ENCODE data around the gene CASP5. TPM values are rescaled to one million over a fixed set of nuclear protein-coding genes. Genes with fewer than 3 reads are reported as not detected.
"Not testable (repeated sequence)": the region's sequence is repeated elsewhere in the genome, so short reads cannot be mapped to it uniquely, and the experiment has no call there.

Gene CASP5
- total RNA-seq, 2 experiments from 2014 or later = not detected

DNA sequence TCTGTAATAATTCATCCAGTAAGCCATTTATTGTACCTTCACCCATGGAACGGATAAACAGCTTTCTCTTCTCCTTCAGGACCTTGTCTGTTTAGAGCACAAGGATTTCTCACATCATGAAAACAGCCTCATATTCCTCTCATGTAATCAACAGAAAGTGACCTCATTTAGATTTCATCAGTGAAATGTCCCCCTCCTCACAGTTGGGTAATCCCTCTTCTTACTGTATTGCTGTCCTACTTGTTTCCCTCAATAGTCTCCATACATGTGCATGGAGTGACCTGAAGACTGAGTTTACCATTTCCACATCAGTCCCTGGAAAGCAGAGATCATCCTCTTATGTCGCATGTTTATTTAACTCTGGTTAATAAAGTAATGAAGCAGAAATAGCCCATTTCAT is 11.4 kb upstream of the CASP5 start:
- CTCF ChIA-PET = interaction anchor here (1.0 kb wide), 1 partner anchor 30 kb away, joined by 3 read pairs; no protein-coding TSS in a partner anchor
- POLR2A ChIA-PET = not testable (repeated sequence)

DNA sequence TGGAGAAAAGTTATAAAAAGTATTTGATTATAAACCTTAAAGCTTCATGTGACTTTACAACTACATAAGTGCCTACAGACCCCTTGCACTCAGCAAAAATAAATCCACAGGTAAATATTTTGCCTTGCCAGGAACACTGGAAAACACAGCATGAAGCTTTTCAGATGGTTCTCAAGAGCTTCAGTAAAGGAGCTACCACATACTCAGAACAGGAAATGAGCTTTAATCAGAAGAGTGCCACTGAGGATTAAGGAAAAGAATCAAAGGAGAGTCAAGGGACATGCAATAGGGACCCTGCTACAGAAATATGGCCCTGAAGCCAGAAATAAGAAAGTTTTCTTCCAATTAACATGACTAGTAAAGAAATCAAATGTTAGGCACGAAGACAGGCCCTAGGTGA is 10.8 kb upstream of the CASP5 start:
- POLR2A ChIA-PET = interaction anchor here (0.7 kb wide), 1 partner anchor 166 kb away, joined by 3 read pairs; no protein-coding TSS in a partner anchor
- CTCF ChIA-PET = interaction anchor here (1.0 kb wide), 1 partner anchor 31 kb away, joined by 3 read pairs; no protein-coding TSS in a partner anchor

DNA sequence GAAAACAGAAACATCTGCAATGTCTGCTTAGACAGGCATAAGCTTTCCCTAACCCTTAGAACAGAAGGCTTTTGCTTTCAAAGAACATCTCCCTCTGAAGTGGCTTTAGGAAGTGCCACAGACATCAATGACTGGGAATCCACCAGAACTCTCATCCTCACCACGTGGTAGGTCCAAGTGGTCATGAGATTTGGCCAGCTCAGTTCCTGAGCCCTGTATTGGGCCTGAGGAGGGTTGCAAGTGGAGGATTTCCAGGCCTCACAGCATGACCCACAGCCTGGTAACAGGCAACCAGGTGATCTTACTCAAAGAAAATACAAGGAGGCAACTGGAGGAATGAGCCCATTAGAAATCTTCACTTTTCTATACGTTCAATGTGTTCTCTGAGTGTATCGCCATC is 10.4 kb upstream of the CASP5 start:
- ChIA-PET POLR2A (interaction anchor here (0.7 kb wide), 1 partner anchor 166 kb away, joined by 3 read pairs; no protein-coding TSS in a partner anchor), CTCF (interaction anchor here (1.0 kb wide), 1 partner anchor 31 kb away, joined by 3 read pairs; no protein-coding TSS in a partner anchor)

DNA sequence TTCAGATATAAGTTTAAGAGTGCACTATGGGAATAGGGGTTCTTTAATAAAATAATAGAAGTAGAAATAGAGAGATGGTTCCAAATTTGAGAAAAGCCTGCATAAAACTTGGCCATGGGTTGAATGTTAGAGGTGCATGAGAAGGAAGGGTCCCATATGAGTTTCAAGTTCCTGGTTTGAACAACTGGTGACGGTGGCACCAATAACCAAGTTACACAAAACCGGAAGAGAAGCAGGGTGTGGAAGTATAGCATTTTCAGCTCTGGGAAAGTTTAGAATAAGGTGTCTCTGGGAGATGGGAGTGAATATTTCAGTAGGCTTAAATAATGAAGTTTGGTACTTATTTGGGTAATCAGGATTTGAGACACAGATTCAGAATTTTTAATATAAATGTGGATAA is 9.5 kb upstream of the CASP5 start:
- ChIA-PET CTCF (no interaction called here), POLR2A (no interaction called here)

DNA sequence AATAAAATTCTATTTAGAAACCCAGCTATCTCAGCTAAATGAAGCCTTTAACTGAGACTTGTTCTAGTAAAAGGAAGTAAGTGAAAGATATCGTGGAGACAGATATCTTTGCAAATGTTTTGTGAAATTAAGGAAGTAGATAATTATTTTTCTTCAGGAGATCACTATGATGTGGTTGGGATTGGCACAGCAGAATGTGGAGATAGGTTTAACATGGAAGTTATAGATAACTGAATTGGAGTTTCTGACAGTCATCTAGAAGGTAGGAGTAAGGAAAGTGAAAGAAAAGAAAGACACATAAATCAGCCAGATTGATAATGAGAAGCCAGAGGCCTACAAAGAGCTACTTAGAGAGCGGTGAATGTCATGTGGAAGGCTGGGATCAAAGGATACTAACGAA is 4.7 kb upstream of the CASP5 start:
- ChIA-PET CTCF (no interaction called here), POLR2A (no interaction called here)

DNA sequence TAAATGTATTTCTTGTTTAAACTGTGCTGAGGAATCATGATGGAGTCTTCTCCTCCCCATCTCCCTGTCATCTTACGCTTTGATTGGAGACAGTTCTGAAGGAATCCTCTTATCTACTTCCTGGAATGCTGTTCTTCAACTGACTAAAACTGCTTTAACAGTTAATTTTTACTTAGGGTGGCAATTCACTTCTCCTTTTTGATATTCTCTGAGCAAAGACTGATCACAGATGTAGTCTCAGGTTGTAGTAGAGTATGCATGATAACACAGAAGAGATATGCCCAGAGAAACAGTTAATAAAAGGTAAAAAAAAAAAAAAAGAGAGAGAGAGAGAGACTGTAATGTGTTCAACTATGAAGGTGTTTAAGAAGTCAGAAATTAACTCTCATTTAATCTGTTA is 1.4 kb upstream of the CASP5 start:
- ChIA-PET POLR2A (no interaction called here), CTCF (no interaction called here)

DNA sequence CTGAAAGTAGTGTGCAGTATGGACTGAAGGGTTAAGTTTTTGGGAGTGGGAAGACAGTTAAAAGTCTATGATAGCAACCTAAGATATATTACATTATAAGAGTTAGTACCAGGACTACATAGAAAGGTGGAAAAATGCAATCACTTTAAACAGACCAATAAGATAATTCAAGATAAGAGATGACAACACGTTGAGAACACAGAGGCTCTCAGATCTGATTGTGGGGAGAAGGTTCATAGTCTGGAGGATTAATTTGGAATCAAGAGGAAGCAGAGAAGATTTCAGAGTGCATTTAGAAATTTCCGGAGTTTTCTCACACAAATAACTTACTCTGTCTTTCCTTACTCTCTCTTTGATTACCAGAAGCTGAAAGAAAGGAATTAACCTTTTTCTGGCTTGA is 441 bp downstream of the CASP5 start:
- CTCF ChIA-PET = no interaction called here
- POLR2A ChIA-PET = no interaction called here

DNA sequence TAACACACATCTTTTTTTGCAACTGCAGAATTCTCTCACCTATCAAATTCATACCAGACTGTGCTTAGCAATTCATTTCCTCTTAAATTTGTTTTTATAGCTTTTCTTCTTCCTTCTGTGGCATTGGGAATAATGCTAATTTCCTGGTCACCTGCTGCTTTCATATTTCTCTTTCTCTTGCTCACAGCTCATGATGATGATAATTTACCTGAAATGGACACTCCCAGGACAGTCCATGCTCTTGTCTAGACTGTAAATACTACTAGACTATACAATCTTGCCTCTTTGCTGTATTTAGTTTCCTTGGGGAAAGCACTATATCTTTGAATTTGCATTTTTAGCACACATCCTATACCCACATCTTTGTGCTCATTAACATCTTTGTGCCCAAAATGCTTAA is 15.5 kb downstream of the CASP5 start:
- ChIA-PET POLR2A (no interaction called here), CTCF (no interaction called here)

DNA sequence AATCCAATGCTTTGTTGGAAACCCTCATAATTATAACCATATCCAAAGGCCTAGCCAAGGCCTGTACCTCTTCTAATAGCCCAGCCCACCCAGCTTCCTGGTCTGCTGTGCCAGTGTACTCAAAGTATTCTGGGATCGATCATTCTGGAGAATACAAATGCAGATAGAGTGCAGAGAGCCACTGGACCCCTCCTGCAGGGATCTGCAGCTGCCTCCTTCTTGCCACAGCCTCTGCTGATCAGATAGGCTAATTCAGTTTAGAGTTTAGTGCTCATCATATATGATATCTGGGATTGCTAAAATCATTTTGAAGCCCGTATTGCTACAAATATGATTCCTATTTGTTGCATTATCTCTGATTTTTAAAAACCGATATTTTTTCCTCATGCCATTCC is 17.5 kb downstream of the CASP5 start:
- CTCF ChIA-PET = no interaction called here
- POLR2A ChIA-PET = no interaction called here

DNA sequence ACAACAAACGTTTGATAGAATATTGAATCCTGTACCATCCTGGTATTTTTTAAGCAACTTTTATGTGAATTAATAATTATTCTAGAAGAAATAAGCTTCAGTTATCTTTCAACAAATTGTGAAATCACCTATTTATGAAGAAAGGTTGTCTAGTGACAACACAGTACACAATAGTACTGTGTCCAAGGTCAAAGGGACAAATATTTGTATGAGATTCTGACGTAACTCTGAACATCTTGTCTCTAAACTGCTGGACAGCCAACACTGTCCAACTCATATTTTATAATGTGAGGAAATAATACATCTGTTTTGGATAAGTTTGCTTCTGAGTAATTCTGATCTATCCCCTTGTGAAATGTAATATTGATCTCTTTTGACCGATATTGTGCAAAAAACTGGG is 18.9 kb downstream of the CASP5 start:
- POLR2A ChIA-PET = no interaction called here
- CTCF ChIA-PET = no interaction called here

DNA sequence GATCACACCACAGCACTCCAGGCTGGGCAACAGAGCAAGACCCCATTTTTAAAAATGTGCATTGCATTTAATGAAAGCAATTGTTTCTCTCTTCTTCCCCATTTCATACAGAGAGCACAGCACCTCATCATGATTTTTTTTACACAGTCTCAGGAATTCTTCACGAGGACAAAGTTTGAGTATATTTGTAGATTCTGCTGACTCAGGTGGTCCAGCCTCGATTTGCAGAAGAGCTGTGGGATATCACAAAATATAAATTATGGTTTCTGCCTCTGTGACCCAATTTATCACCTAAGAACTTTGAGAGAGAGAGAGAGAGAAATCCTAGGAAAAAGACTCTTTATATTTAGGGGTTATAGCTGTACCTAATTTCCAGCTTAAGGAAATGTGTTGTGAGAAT is 19.8 kb downstream of the CASP5 start:
- POLR2A ChIA-PET = no interaction called here
- CTCF ChIA-PET = no interaction called here

DNA sequence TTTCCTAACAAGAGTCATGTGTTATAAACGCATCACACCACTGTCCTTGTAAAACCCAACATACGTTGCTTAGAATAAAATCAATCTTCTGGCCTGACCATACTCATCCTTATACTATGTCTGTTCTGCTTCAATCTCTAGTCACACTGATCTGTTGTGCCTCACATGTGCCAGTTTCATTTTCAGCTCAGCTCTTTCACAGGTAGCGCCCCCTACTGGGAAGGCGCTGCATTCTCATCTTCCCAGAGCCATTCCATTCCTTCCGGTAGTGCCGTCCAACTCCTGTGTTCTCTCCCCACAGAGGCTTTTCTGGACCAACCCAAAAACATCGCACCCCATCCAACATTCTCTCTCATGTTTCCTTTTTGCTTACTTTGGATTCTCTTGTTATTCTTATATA is 22.2 kb downstream of the CASP5 start:
- POLR2A ChIA-PET = no interaction called here
- CTCF ChIA-PET = interaction anchor here (1.1 kb wide), 1 partner anchor 55 kb away, joined by 3 read pairs; no protein-coding TSS in a partner anchor

DNA sequence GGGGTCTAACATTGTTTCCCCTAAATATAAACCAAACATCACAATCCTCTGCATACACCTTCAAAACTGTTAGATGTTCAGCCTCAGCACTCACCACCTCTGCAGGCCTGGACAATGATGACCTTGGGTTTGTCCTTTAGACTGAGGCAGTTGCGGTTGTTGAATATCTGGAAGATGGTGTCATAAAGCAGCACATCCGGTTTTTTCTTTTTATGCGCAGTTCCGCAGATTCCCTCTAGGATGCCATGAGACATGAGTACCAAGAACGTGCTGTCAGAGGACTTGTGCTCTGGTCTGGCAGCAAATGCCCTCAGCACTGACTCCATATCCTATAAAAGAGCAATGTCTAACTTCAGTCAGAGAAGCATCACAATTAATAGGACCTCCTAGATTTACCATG is 22.8 kb downstream of the CASP5 start:
- CTCF ChIA-PET = no interaction called here
- POLR2A ChIA-PET = no interaction called here

DNA sequence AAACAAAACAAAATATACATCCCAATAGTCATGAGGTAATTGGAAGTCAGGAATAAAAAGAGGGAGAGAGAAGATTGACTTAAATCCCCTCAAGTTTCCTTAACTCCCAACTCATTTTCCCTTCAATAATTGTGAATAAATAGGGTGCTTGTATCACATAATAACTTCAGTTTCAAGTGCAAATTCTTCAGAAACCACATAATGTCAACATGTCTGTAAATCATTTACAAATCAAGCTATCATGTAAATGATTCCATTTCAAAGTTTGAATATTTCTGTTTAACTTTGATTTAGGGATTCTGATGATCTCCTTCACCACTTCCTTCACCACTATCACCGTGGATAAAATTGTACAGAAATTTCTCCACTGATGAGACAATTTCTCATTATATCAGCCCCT is 23.2 kb downstream of the CASP5 start:
- ChIA-PET CTCF (no interaction called here), POLR2A (no interaction called here)

DNA sequence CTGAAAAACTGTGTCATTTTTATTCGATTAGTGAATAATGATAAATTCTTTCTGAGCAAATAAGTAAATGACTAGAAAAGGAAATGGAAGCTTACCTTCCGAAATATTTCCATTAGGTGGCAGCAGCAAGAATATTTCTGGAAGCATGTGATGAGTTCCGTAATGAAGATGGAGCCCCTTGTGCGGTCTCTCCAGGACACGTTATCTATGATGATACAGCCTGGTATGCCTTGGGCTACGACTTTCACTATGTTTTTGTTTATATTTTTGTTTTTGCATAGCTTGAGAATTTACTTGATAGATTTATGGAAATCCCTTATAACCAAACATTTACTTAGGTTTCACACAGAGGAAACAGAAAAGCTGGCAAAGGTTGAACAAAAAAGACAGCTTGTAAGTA is 25.7 kb downstream of the CASP5 start:
- POLR2A ChIA-PET = no interaction called here
- CTCF ChIA-PET = no interaction called here

DNA sequence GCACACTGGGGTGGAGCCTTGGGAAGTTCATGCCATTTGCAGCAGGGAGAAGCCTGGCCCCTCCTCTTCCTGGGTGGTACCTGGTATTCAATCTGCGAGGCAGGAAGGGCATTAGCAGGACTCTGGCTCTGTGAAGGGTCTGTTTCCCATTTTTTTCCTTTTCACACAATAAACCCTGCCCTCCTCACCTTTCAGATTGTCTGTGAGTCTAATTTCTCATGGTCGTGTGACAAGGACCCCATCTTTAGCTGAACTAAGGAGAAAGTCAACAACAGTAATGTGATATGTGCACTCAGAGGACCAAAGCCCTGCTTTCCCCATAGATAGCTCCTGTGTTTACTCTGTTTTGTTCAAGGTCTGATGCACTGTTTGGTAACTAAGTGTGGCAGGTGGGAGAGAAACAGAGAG is 28.0 kb downstream of the CASP5 start:
- POLR2A ChIA-PET = no interaction called here
- CTCF ChIA-PET = no interaction called here

DNA sequence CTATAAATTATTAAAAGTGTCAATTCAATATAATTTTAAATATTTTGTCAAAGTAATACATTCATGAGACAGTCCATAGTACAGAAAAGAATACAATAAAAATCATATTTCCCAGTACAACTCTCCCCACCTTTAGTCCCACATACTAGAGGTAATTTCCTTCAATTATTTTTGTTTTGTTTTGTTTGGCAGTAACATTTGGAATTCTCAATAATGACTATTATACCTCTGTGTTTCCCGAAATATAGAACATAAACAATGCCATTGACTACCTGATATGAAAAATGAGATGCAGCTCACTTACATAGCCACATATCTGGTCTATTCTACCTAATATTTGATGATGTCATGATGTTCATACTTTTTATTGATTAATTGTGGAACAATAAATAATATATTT is 30.2 kb downstream of the CASP5 start:
- POLR2A ChIA-PET = no interaction called here
- CTCF ChIA-PET = no interaction called here

DNA sequence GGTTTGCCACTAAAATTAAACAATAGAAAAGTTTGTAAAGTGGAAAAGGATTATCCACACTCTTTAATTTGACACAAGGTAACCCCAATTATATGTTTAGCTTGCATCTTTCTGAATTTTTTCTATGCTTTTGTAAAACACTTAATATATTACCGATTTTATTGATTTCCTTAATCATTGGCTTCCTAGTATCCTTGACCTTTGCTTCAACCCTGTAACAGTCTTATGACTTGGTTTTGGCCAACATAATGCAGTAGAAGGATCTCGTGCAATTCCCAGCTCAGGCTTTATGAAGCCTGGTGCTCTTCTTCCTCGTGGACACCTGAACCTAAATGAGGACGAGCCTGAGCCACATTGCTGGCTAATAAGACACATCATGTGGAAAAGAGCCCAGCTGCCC is 31.0 kb downstream of the CASP5 start:
- POLR2A ChIA-PET = no interaction called here
- CTCF ChIA-PET = no interaction called here

DNA sequence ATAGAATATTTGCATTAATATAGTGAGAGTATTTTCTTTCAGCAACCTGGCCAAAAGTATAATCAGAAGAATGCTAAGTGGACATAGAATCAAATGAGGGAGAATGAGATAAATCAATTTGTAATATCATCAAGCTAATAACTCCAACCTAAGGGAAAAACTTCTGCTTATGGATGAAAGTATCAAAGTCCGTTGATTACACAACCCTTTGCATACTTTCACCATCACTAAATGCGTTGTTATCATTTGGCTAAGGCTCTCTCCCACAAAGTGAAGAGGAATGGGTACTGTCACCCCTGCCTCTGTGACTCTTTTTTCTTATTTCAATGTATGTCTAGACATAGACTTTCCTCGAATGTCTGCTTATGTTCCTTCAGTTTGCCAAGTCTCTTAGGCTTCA is 38.2 kb downstream of the CASP5 start:
- ChIA-PET POLR2A (no interaction called here), CTCF (no interaction called here)

DNA sequence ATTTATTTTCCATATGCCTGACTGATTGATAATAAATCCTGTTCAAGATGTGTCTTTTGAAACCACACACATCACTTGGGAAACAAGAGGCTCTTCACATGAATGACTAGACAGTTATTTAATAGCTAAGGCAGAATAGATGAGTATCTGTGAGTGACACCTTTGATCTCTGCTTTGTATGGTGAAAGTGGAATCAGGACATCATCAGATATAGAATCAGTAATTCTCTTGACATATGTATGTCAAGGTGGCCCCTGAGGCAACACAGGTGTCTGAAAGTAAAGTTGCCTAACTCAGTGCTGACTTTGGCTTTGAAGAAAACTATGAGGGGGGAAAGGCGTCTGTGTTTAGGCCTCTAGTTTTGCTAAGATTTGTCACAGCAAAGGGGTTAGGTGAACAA is 43.1 kb downstream of the CASP5 start:
- ChIA-PET POLR2A (interaction anchor here (0.6 kb wide), 1 partner anchor 570 kb away, joined by 3 read pairs; no protein-coding TSS in a partner anchor), CTCF (no interaction called here)

DNA sequence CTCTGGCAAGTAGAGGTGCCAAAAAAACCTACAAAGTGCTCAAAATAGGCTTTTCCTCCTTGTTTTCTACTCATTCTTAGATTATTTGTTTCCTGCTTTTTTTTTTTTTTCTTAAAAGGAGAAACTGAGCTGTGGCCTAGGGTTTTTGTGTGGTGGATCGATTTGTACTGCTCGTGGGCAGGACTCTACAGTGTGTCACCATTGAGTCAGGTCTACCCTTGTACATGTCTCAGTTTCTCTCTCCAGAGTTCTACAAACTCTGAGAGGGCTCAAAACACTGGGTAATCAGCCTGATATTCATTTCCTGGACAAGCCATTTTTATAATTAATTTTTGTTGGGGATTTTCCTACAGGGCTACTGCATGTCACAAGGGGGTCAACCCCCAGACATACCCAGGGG is 49.4 kb downstream of the CASP5 start:
- CTCF ChIA-PET = no interaction called here
- POLR2A ChIA-PET = interaction anchor here (0.6 kb wide), 1 partner anchor 477 kb away, joined by 3 read pairs; no protein-coding TSS in a partner anchor

DNA sequence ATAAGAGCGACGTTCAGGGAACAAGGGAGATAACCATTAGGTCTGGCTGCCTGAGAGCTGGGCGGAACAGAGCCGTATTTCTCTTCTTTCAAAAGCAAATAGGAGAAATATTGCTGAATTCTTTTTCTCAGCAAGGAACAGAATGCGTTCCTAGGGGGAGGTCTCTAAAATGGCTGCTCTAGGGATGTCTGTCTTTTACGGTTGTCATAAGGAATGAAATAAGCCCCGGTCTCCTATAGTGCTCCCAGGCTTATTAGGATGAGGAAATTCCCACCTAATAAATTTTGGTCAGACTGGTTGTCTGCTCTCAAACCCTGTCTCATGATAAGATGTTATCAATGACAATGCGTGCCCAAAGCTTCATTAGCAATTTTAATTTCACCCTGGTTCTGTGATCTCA is 50.0 kb downstream of the CASP5 start:
- CTCF ChIA-PET, POLR2A ChIA-PET: not testable (repeated sequence)

DNA sequence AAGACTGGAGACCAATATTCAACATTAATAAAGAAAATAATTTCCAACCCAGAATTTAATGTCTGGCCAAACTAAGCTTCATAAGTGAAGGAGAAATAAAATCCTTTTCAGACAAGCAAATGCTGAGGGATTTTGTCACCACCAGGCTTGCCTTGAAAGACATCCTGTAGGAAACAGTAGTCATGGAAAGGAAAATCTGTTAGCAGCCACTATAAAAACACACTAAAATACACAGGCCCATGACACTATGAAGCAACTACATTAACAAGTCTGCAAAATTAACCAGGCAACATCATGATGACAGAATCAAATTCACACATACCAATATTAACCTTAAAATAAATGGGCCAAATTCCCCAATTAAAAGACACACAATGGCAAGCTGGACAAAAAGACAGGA is 52.2 kb downstream of the CASP5 start:
- CTCF ChIA-PET = interaction anchor here (0.6 to 1.0 kb wide), 2 partner anchors 10 to 12 kb away, joined by 3 to 4 read pairs; no protein-coding TSS in a partner anchor
- POLR2A ChIA-PET = no interaction called here
